ENCODE results near the gene GLIPR2. TPM values are rescaled to one million over a fixed set of nuclear protein-coding genes. Genes with fewer than 3 reads are reported as not detected.

GLIPR2 gene
- total RNA-seq, 1 donor, result 38.4 TPM

GRCh38 chr9:36141288-36141687 is 4.8 kb downstream of the GLIPR2 start:
- H3K36me3 ChIP-seq (ENCODE audit: insufficient read depth, low read length), result peaks cover 9% of the 10 kb centered on the region
- no peak overlapping the region for H2AFZ ChIP-seq (ENCODE audit: low read length)
- H3K27ac ChIP-seq (ENCODE audit: low read depth, low read length), result no peak overlapping the region
- peak; percentile 59 for TF ChIP-seq CTCF (IDR thresholded peaks at IDR 0.05; ENCODE audit: extremely low read depth, low read depth, low read length)
- peaks cover 6% of the 10 kb centered on the region for H4K20me1 ChIP-seq (ENCODE audit: insufficient read depth, low read length)
- no peaks in the 10 kb centered on the region for H3K9me3 ChIP-seq (ENCODE audit: low read depth, low read length)
- peak; percentile 86 for DNase-seq (ENCODE audit: insufficient read length, low spot score, missing footprints)
- peaks cover 15% of the 10 kb centered on the region for H3K4me1 ChIP-seq (ENCODE audit: insufficient read depth, low read length)
- H3K79me2 ChIP-seq (ENCODE audit: insufficient read depth, low read length), result peaks cover 56% of the 10 kb centered on the region
- H3K4me2 ChIP-seq (ENCODE audit: insufficient read depth, low read length), result no peak overlapping the region
- no peaks in the 10 kb centered on the region for H3K27me3 ChIP-seq (ENCODE audit: insufficient read depth, low read length)
- H3K4me3 ChIP-seq (ENCODE audit: insufficient read depth, low read length), result no peak overlapping the region

GRCh38 chr9:36141761-36142160 is 5.2 kb downstream of the GLIPR2 start:
- Histone ChIP-seq H3K4me3 (ENCODE audit: insufficient read depth, low read length) (no peak overlapping the region), H2AFZ (ENCODE audit: low read length) (no peak overlapping the region), H3K27me3 (ENCODE audit: insufficient read depth, low read length) (no peaks in the 10 kb centered on the region), H3K4me2 (ENCODE audit: insufficient read depth, low read length) (no peak overlapping the region), H3K4me1 (ENCODE audit: insufficient read depth, low read length) (peaks cover 15% of the 10 kb centered on the region), H3K36me3 (ENCODE audit: insufficient read depth, low read length) (peaks cover 9% of the 10 kb centered on the region), H3K79me2 (ENCODE audit: insufficient read depth, low read length) (peaks cover 56% of the 10 kb centered on the region), H4K20me1 (ENCODE audit: insufficient read depth, low read length) (peaks cover 6% of the 10 kb centered on the region), H3K9me3 (ENCODE audit: low read depth, low read length) (no peaks in the 10 kb centered on the region), H3K27ac (ENCODE audit: low read depth, low read length) (no peak overlapping the region)
- no peak for DNase-seq (ENCODE audit: insufficient read length, low spot score, missing footprints)
- TF ChIP-seq CTCF (IDR thresholded peaks at IDR 0.05; ENCODE audit: extremely low read depth, low read depth, low read length), result no peak

- Histone ChIP-seq H3K4me3 (ENCODE audit: insufficient read depth, low read length) (no peak overlapping the region), H4K20me1 (ENCODE audit: insufficient read depth, low read length) (peaks cover 6% of the 10 kb centered on the region), H2AFZ (ENCODE audit: low read length) (peak overlapping the region; percentile 55), H3K27ac (ENCODE audit: low read depth, low read length) (no peak overlapping the region), H3K36me3 (ENCODE audit: insufficient read depth, low read length) (peaks cover 9% of the 10 kb centered on the region), H3K79me2 (ENCODE audit: insufficient read depth, low read length) (peaks cover 49% of the 10 kb centered on the region), H3K4me2 (ENCODE audit: insufficient read depth, low read length) (peak overlapping the region; percentile 19), H3K27me3 (ENCODE audit: insufficient read depth, low read length) (no peaks in the 10 kb centered on the region), H3K4me1 (ENCODE audit: insufficient read depth, low read length) (peaks cover 10% of the 10 kb centered on the region), H3K9me3 (ENCODE audit: low read depth, low read length) (no peaks in the 10 kb centered on the region)
- peak; percentile 72 for DNase-seq (ENCODE audit: insufficient read length, low spot score, missing footprints)
- no peak for TF ChIP-seq CTCF (IDR thresholded peaks at IDR 0.05; ENCODE audit: extremely low read depth, low read depth, low read length)
These were observed 6.1 kb downstream of the GLIPR2 start for GRCh38 chr9:36142510-36143244.

- peak overlapping the region; percentile 55 for H2AFZ ChIP-seq (ENCODE audit: low read length)
- H3K4me3 ChIP-seq (ENCODE audit: insufficient read depth, low read length), result no peak overlapping the region
- H3K27ac ChIP-seq (ENCODE audit: low read depth, low read length), result no peak overlapping the region
- peak overlapping the region; percentile 19 for H3K4me2 ChIP-seq (ENCODE audit: insufficient read depth, low read length)
- no peak for DNase-seq (ENCODE audit: insufficient read length, low spot score, missing footprints)
- H3K36me3 ChIP-seq (ENCODE audit: insufficient read depth, low read length), result peaks cover 9% of the 10 kb centered on the region
- peaks cover 6% of the 10 kb centered on the region for H4K20me1 ChIP-seq (ENCODE audit: insufficient read depth, low read length)
- no peaks in the 10 kb centered on the region for H3K9me3 ChIP-seq (ENCODE audit: low read depth, low read length)
- no peaks in the 10 kb centered on the region for H3K27me3 ChIP-seq (ENCODE audit: insufficient read depth, low read length)
- H3K79me2 ChIP-seq (ENCODE audit: insufficient read depth, low read length), result peaks cover 45% of the 10 kb centered on the region
- peaks cover 13% of the 10 kb centered on the region for H3K4me1 ChIP-seq (ENCODE audit: insufficient read depth, low read length)
- no peak for TF ChIP-seq CTCF (IDR thresholded peaks at IDR 0.05; ENCODE audit: extremely low read depth, low read depth, low read length)
These were observed 6.7 kb downstream of the GLIPR2 start for GRCh38 chr9:36143245-36143641.
